Measurements from ENCODE around the gene GSTT2B.
"Not testable (repeated sequence)": the region's sequence is repeated elsewhere in the genome, so short reads cannot be mapped to it uniquely, and the experiment has no call there.

GSTT2B gene, protein sequence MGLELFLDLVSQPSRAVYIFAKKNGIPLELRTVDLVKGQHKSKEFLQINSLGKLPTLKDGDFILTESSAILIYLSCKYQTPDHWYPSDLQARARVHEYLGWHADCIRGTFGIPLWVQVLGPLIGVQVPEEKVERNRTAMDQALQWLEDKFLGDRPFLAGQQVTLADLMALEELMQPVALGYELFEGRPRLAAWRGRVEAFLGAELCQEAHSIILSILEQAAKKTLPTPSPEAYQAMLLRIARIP

DNA sequence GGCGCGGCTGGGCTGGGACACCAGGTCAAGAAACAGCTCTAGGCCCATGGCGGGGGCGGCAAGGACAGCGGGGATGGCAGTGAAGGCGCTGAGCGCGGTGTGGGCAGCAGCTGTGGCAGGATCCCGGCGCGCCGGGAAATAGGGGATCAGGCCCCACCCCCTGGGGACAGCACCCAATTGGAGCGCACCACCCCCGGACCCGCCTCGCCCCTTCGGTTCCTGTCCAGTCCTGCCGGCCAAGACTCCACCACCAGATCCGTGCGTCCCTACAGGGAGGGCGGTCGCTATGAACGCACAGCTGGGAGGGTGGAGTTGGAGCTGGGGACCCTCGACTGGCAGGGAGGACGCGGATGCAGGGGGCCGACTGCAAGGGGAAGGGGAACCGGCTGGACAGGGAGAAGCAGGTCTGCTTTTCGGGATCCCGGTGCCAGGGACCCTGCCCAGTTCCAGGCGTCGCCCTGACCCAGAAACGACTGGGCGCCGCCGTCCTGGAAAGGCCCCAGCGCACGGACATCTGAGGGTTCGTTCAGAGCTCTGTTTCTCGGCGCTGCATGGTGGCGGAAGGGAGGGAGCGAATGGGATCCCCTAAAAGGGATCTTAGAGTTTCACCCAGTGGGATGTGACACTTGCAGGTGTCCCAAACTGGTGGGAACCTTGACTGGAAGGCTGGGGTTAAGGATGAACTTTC is at the start of gene GSTT2B:
GSTT2B (minus strand) TSS at position 112 of the 688 bp plus-strand sequence; CDS start at position 48, 64 bp downstream.
- not testable (repeated sequence) for DNase-seq

DNA sequence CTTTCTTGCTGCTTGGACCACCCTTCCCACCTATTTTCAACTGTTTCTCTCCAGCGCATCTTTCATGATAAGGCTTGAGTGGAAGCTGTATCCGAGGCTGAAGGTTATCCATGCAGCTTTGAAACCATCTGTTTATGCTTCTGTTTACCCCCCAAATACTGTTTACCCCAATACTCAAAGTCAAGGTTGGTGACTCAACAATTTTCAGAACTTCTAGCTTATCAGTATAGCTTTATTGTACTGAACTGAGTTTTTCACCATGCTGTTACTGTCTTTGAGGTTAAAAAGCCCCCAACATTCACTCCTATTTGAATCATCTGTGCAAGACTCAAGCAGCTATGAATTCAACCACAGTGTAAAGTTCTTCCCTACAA is 49.0 kb upstream of the GSTT2B start:
- DNase-seq: no peak

DNA sequence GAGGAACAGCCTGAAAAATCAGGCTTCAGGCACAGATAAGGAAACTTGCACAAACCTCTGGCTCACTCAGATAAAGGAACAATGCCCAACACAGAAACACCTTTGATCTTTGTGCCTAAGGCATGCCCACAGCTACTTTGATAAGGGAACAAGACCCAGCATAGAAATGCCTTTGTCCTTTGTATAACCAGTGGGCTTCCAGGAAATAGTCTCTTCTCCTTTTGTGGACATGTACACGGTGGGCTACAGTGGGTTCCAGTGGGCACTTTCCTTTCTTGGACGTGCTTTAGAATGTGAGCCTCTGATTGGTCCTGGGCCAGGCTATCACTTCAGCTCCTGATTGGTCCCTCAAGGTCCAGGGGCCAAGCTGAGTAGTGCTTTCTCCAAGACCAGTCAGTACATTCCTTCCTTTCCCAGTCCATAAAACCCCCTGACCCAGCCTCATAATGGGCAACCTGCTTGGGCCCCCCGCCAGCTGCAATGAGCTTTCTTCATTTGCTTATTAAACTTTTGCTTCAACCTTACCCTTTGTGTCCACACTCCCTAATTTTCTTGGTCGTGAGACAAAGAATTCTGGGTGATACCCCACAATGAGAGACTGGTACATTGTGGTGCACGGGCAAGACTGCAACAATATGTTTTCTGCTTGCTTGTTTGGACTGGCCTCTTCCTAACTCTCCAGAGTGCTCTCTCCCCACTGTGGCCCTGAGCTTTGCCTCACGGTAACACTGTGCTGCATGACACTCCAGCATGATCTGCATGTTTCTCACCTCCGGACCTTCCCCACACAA is 48.4 kb upstream of the GSTT2B start:
- no peak for DNase-seq

DNA sequence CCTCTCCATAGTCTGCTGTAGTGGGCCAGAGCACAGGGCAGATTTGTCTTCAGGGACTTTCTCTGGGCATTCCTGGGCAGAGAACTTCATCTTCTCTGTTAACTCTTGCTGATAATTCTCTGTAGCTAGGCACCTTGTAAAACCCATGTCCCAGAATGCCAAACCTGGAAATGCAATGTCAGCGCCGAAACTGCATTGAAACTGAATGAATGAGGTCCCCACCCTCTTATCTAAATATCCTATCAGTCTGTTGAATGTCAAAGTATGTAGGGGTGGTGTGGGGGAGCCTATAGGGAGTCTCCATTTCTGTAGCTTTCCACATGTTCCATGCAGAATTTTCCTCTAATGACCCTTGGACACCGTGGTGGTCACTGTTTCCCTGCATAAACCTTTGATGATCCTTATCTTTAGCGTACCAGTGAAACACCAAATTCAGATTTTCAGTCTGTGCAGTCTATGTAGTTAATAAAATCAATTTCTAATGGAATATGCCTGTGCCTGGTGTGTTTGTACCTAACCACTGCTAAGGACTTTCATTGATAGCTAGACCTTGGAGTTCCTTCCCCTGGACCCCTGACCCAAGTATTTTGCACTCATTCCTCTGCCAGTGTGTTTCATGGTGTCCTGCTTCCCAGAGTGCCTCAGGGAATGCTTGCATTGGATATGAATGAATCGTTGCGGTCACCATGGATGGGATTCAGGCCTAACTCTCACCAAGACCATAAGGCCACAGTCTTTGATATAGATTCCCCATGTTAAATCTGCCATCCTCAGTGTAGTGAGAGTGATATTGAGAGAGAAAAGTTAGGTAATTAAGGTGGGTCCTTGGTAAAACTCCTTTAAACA is 47.6 kb upstream of the GSTT2B start:
- no peak for DNase-seq

DNA sequence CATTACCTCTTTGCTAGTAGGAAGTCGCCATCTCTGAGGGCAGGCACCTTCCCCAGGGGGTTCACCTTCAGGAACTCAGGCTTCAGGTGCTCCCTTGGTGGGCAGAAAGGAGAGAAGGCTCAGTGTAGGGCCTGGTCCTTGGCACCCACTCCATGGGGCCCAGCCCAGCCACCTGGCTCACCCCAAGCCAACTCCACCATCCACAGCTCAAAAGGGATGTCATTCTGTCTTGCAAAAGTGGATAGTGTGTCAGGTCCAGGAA is 47.0 kb upstream of the GSTT2B start:
- no peak for DNase-seq

DNA sequence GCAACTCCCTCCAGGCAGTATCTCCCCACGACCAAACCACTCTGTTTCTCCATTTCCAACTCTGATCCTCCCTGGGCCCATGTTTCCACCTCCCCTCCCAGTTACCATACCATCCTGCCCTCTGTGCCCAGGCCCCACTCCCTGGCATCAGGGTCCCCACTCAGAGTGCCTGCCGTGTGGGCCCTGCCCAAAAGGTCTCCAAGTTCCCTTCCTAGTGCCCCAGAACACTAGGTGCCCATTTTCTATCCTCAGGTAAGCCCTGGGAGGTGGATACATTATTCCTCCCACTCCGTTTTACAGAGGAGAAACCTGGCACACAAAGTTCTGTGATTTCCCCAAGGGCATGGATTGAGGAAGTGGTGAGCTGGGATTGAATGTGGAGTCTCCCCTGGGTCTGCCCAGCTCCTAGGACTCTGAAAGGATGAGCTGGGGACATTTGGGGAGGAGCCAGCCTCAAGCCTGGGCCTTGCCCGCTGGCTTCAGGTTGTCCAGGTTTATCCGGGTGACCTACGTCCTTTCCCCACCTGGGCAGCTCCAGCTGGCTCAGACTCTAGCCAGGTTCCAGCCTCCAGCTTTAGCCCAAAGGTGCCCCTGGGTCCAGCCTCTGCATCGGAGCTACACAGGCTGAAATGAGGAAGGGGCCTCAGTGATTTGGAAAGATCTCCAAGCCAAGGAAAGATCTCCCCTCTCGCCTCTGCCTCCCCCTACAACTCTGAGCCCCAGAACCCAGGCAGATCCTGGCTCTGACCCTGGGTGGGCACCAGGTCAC is 46.4 kb upstream of the GSTT2B start:
- DNase-seq: no peak

DNA sequence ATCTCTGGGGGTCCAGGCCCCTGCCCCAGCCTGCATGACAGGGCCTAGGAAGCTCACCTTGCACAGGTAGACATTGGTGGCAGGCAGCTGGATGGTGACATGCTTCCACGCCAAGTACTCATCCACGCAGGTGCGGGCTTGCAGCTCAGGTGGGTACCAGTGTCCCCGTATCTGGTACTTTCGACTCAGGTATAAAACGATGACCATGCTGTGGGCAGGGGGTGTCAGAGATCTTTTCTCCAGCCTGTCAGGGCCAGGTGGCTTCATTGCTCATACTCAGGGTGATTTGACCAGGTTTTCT is 45.9 kb upstream of the GSTT2B start:
- DNase-seq: no peak

DNA sequence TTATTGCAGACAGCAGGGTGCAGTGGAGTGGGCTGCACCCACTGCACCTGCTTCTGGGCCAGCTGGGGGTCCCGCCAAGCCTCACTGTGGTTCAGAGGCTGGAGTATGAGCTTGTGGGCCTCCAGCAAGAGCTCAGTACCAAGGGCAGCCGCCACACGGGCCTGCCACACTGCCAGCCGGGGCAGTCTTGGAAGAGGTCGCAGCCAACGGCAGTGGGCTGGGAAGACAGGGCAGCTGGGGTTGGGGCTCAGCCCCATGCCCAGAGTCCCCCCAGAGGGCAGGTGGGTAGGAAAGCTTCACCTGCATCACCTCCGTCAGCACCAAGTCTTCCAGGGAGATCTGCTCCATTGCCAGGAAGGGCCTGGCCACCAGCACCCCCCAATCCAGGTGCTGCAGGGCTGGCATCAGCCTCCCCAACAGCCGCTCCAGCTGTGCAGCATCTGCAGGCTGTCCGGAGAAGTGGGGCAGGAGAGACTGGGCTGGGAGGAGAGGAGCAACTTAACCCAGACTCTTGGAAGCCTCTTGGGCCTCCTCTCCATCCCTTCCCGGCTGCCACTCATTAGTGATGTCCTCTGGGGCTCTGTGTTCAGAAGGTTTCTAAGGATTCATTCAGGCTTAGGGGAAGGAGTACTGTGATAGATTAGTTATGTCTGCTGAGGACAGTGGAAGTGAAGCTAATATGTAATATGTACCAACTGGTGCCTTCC is 45.4 kb upstream of the GSTT2B start:
- no peak for DNase-seq

DNA sequence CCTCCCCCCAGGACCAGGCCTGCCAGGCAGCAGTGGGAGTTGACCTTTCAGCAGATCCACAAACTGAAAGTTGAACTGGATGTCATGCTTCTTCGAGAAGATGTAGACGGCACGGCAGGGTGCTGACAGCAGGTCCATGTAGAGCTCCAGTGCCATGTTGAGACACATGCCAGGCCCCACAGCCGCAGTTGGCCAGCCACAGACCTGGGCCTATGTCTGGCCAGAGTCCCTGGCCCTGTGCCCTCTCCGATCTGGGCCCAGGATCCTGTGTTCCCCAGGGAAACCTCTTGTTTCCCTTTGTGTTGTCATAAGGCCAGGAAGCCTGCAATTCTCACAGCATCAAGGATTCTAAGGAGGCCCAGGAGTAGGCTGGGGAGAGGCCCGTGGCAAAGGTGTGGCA is 44.2 kb upstream of the GSTT2B start, which contains the start of gene GSTT4:
GSTT4 (minus strand) TSS at position 253 of the 400 bp plus-strand sequence; CDS start at position 156, 97 bp downstream.
- DNase-seq: no peak

DNA sequence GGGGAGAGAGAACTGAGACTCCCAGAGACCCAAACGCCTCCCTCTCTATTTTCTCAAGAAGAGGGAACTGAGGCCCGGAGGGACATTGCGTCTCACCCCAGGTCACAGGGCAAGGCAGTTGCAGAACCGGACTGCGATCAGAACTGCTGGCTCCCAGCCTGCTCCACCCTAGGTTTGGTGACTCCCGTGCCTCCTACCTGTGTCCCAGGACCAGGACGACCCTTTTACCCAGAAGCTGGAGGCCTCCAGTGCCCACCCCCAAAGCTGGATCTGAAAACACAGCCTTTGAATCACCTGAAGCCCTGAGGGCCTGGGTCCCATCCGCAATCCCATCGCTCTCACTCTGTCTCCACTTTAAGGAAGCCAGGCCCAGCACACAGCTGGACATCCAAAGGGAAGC is 42.9 kb upstream of the GSTT2B start:
- DNase-seq: no peak

DNA sequence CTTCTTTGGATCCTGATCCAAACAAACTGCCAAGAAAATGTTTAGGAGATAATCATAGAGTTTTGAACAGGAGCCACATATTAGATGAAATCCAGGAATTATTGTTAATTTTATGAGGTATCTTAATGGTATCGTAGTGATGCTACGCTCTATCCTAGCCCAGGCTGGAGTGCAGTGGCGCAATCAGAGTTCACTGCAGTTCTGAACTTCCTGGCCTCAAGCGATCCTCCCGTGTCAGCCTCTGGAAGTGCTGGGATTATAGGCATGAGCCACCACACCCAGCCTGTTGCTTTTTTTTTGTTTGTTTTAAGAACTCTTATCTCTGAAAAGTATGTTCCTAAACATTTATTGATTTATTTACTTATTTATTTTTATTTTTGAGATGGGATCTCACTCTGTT is 41.9 kb upstream of the GSTT2B start:
- DNase-seq: no peak

DNA sequence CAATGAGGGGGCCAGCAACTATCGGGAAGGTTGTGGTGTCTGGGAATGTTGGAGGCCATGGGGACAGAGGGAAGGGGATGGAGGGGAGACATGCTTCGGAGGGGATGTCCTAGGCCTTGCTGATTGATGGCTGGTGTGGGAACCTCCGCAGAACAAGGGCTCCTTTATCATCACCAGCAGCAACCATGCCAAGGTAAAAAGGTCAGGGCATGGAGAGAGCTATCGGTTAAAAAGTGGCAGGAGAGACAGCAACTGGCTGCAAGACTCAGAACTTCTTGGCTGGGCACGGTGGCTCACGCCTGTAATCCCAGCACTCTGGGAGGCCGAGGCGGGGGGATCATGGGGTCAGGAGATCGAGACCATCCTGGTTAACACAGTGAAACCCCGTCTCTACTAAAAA is 41.3 kb upstream of the GSTT2B start:
- no peak for DNase-seq

DNA sequence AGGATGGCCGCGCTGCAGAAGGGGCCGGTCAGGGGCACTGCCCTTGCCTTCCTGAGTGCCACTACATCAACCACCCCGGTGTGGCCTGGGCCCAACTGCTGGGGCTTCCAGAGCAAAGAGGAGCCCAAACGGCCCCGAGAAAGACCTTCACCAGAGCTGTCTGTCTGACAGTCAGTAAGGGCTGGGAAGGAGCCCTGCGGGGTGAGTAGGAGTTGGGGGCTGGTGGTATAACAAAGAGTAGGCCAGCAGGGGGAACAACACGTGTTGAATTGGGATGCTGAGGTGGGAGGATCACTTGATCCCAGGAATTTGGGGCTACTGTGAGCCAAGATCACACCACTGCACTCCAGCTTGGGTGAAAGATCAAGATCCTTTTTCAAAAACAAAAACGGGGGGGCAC is 40.3 kb upstream of the GSTT2B start:
- DNase-seq: no peak

DNA sequence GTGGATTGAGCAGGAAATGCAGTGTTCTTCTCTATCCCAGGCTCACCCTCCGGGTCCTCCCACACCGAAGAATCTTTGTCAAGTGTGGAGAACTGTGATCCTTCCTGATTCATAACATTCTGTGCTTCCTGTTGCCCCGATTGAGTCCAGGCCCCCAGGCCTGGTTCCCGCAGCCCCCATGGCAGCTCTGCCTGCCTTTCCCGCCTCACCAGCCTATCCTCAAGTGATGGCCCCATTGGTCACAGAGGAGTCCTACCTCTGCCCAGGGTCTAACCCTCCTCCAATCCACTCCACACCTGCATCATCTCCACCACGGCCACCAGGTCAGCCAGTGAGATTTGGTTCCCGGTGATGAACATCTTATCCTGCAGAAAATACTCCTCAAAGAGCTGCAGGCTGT is 38.8 kb upstream of the GSTT2B start:
- DNase-seq: not testable (repeated sequence)

DNA sequence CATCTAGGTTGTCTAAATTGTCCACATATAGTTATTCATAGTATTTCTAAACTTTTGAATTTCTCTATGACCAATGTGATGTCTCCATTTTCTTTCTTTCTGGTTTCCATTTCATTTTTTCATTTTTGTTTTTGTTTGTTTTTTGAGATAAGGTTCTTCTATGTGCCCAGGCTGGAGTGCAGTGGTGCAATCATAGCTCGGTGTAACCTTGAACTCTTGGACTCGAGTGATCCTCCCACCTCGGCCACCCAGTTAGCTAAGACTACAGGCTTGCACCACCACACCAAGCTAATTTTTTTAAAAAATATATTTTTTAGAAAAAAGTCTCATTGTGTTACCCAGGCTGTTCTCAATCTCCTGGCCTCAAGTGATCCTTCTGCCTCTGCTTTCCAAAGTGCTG is 36.1 kb upstream of the GSTT2B start:
- DNase-seq: no peak

DNA sequence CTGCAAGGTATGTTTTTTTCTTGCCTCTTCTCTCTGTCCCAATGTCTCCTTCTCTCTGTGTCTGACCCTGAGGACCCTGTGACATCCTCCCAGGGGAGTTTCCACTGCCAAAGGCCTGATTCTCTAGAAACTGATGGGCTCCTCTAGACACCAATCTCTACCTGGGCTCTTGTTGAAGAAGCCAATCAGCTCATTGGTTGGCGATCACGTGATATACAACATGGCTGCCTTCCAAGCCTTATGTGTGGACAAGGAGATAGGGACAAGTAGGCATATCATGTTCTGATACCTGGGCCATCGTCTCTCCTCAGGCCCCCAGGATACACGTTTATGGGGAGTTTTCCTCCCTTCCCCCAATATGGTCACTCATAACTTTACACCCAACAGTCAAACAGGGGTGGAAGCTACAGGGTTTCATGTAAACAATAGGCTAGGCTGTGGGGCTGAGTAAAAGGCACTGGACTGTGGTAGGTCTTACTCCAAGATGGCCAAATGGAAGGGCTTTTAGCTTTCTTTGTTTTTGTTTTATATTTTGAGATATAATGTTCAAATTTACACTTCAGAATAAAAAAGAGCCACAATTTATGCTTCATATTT is 32.7 kb upstream of the GSTT2B start:
- not testable (repeated sequence) for DNase-seq

DNA sequence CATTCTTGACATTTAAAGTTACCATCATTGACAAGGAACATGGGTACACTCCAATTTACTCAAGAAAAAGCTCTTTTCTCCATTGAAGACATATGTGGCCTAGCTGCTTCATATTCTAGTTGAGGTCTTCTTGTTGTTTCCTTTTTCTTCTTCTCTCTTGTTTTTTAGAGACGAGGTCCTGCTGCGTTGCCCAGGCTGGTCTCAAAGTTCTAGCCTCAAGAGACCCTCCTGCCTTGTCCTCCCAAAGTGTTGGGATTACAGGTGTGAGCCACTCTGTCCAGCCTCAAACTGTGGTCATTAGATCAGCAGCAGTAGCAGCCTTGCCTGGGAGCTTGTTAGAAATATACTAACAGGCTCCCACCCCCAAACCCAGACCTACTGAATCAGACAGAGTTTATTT is 32.1 kb upstream of the GSTT2B start:
- DNase-seq: not testable (repeated sequence)

DNA sequence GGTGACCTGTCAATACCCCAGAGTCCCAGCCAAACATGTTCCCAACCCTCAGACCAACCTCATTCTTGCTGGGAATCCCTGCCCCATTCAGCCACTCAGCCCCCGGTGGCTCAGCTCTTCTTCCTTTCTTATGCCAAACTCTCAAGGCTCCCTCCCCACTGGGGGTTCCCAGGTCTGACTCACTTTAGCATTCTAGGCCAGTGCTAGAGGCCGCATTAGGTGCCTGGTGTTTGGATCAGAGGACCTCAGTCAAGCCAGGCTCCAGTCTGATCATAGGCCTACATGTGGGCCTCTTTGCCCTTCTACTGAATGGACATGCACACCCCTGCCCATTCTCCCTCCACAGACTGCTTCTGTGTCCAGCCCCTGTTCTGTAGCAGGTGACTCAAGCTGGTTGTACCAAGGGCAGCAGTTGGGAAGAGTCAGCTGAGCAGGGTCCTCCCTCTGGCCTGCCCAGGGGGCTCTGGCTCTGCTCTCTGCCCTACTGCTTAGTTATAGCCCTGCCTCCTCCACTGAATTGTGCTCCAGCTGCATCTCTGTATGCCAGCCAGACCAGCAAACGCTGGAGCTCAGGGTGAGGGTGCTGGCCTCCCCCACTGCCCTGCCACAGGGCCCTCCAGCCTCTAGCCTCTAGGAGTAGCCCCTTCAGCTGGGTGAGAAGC is 28.7 kb upstream of the GSTT2B start:
- not testable (repeated sequence) for DNase-seq

DNA sequence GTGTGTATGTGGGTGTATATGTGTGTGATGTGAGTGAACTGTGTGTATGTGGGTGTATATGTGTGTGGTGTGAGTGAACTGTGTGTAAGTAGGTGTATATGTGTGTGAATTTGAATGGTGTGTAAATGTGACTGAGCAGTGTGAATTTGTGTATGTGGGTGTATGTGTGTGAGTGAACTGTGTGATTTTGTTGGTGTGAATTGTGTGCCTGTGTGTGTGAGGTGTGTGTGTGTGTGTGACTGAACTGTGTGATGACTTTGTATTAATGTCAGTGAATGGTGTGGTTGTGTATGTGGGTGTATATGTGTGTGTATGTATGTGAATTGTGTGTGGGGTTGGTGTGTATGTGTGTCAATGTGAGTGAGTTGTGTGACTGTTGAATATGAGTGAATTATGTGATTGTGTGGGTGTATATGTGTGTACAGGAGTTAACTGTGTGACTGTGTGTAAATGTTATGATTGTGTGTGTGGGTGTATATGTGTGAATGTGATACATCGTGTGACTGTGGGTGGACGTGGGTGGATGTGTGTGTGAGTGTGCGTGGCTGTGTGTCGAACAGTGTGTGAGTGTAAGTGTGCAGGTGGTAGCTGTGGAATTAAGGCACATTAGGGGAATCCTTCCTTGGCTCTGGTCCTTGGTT is 25.7 kb upstream of the GSTT2B start:
- DNase-seq: not testable (repeated sequence)

DNA sequence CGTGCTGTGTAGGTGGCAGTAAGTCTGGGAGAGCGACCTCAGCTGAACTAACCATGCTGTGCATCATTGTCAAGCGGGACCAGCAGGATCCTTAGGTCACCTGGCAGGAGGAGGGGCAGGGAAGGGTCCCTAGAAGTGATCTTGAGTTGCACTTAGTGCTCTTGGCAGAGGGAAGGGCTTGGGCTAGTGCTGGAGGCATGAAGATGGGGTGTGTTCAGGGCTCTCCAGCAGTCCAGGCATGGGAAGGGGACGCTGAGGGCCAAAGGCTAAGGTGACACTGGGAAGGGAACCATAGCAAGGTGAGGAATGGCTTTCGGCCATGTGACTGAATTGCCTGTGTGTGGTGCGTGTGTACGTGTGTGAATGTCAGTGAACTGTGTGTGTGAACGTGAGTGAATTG is 25.1 kb upstream of the GSTT2B start:
- not testable (repeated sequence) for DNase-seq

Measured in NCI-H1092 treated with DMSO at 0.1 percent for 48 hours (cell line).